C4-2B (cell line): Measurements from ENCODE around the gene CEP72.

Source experiments
- CTCF ChIP-seq: fragments of 450-650 bp; conservative IDR thresholded peaks from 2 replicates; pipeline ENCODE4 v1.5.1; 2017; ENCODE audit warnings: mild to moderate bottlenecking
- ZFX ChIP-seq: fragments of 450-650 bp; IDR thresholded peaks from 2 replicates; pipeline ENCODE4 v1.6.1; 2017

- TF ChIP-seq CTCF (no peak), ZFX (no peak)
Measured at GRCh38 chr5:644509-644908, 32.4 kb downstream of the CEP72 start.
